GM21723 (cell line): ENCODE data around the gene FKRP.
"Not testable (repeated sequence)": the region's sequence is repeated elsewhere in the genome, so short reads cannot be mapped to it uniquely, and the experiment has no call there.

Experiments
- ATAC-seq: cut with Tn5 transposase; IDR thresholded peaks from one replicate; pipeline ENCODE4 v1.9.1; 2021; ENCODE audit warnings: mild to moderate bottlenecking, moderate library complexity; ENCODE audit not compliant: unreplicated experiment

Gene FKRP

DNA sequence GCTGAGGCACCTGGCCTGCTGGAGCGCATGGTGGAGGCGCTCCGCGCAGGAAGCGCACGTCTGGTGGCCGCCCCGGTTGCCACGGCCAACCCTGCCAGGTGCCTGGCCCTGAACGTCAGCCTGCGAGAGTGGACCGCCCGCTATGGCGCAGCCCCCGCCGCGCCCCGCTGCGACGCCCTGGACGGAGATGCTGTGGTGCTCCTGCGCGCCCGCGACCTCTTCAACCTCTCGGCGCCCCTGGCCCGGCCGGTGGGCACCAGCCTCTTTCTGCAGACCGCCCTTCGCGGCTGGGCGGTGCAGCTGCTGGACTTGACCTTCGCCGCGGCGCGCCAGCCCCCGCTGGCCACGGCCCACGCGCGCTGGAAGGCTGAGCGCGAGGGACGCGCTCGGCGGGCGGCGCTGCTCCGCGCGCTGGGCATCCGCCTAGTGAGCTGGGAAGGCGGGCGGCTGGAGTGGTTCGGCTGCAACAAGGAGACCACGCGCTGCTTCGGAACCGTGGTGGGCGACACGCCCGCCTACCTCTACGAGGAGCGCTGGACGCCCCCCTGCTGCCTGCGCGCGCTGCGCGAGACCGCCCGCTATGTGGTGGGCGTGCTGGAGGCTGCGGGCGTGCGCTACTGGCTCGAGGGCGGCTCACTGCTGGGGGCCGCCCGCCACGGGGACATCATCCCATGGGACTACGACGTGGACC, 10.1 kb downstream of the FKRP start:
- no peak for ATAC-seq

DNA sequence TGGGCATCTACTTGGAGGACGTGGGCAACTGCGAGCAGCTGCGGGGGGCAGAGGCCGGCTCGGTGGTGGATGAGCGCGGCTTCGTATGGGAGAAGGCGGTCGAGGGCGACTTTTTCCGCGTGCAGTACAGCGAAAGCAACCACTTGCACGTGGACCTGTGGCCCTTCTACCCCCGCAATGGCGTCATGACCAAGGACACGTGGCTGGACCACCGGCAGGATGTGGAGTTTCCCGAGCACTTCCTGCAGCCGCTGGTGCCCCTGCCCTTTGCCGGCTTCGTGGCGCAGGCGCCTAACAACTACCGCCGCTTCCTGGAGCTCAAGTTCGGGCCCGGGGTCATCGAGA, 10.7 kb downstream of the FKRP start:
- no peak for ATAC-seq

DNA sequence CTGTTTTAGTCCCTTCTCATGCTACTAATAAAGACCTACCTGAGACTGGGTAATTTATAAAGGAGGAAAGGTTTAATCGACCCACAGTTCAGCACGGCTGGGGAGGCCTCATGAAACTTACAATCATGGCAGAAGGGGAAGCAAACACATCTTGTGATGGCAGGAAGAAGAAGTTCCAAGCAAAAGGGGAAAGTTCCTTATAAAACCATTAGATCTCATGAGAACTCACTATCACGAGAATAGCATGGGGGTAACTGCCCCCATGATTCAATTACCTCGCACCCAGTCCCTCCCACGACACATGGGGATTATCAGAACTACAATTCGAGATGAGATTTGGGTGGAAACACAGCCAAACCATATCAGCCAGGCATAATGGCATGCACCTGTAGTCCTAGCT, 13.3 kb downstream of the FKRP start:
- ATAC-seq, result no peak

DNA sequence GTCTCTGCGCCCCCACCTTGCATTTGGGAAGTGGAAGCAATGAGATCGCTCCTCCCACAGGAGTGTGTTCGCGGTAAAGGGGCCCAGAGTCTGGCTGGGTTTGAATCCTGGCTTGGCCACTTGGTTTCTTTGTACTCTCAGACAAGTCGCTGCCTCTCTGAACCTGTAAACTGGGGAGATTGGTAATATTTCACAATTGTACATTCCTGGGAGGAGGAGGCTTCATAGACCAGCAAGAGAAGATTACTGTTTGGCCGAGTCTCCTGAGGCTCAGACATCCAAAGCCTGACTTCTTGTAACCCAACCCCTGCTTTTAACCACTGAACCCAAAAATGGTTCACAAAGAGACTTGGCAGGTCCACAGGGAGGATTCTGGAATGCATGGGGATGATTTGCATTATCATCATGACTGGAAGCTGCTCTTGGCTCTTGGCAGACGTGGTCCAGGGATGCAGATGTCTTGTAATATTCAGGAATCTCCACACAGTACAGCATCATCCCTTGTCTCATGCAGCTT, 14.0 kb downstream of the FKRP start:
- ATAC-seq, result no peak

DNA sequence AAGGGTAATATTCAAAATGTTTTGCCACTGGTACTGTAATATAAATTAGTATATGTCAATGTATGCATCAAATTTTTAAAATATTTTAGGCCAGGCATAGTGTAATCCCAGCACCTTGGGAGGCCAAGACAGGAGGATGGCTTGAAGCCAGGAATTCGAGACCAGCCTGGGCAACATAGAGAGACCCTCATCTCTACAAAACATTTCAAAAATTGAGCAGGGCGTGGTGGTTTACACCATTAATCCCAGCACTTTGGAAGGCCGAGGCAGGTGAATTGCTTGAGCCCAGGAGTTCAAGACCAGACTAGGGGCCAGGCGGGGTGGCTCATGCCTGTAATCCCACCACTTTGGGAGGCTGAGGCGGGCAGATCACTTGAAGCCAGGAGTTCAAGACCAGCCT, 14.5 kb downstream of the FKRP start:
- ATAC-seq, result no peak

DNA sequence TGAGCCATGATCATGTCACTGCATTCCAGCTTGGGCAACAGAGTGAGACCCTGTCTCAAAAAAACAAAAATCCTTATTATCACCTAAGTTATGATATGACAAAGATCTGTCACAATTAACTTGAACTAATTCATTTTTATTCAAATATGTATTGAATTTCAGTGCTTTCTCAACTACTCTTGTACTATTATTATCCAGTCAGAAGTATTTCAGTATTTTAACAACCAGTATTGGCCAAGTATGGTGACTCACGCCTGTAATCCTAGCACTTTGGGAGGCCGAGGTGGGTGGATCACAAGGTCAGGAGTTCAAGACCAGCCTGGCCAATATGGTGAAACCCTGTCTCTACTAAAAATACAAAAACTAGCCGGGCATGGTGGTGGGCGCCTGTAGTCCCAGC, 15.0 kb downstream of the FKRP start:
- not testable (repeated sequence) for ATAC-seq

DNA sequence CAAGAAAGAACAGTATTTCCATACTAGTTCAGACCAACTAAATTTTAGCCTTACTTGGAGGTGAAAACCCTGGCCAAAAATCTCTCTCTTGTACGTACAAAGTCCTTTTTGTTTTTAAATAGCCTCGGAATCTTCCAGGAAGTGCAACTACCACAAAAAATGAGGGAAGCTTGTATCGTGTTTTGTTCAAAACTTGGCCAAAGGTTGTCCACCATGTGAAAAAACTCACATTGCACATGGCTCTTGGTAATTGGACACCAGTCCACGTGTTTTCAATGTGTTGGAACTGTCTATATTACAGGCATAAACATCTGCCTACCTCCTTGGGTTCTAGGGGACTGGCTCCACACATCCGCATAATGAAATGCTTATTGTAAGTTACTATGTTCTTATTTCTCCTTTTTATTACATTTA, 15.6 kb downstream of the FKRP start:
- no peak for ATAC-seq

DNA sequence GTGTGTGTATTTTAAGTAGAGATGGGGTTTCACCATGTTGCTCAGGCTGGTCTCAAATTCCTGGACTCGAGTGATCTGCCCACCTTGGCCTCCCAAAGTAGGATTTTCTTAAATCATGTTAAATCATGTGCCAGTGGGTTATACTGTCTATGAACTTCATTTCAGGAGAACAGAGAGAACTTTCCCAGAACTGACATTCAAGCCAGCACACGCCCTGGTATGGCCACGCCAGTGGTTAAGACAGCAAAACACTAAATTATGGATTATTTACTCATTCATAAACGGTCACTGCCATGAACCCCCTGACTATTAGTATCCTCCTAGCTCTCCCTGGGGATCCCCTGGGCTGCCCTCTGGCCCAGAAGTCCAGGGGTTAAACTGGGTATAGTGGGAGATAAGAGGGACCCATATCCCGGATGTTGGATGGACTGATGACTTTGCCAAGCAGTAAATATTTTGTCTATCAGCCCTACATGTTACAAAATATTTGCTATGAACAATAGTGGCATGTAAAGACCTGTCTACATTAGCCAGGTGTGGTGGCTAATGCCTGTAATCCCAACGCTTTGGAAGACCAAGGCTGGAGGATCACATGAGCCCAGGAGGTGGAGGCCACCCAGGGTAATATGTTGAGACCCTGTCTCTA, 16.5 kb downstream of the FKRP start:
- ATAC-seq, result no peak

DNA sequence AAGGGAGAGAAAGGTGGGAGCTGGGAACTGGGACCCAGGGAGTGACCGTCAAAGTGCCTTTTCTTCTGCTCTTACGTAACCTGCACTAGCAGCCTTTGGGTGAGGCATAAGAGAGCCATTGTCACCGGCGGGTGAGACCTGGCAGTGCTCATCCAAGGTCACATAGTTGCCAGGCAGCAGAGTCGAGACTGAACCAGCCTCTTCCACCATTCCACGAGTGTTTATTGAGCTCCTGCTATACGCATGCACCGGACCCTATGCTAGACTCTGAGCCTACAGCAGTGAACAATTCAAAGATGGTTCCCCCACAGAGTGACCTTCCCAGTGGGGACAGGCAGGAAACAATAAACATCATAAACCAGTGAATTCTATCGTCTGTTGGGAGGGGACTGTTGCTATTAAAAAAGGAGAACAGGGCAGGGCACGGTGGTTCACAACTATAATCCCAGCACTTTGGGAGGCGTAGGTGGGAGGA, 19.0 kb downstream of the FKRP start:
- ATAC-seq, result no peak

DNA sequence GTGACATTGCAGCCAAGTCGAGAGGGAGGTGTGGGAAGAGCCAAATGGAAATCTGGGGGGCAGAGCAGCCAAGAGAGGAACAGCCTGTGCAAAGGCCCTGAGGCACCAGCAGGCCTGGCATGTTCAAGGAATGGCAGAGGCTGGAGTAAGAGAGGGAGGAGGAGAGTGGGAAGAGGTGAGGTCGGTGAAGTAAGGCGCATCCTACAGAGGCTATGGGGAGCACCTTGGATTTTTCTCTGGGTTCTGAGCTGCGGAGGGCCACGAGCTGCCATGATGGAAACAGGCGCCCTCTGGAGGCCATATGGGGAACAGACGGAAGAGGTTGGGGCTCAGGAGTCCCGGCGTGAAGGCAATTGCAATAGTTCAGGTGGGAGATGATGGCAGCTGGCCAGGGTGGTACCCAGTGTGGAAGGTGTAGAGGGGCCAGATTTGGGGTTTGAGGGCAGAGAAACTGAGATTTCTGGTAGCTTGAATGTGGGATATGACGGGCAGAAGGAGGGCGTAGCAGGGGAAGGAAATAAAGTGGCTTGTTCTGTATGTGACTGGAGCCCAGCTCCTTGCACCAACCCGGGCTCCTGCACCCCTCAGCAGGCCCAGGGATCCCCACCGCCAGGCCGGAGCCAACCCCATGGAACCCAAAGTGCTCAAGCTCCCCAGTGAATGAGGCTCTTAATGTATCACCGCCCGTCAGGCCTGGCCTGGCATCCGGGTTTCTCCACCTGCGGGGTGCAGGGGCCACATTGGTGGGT, 20.9 kb downstream of the FKRP start:
- no peak for ATAC-seq

DNA sequence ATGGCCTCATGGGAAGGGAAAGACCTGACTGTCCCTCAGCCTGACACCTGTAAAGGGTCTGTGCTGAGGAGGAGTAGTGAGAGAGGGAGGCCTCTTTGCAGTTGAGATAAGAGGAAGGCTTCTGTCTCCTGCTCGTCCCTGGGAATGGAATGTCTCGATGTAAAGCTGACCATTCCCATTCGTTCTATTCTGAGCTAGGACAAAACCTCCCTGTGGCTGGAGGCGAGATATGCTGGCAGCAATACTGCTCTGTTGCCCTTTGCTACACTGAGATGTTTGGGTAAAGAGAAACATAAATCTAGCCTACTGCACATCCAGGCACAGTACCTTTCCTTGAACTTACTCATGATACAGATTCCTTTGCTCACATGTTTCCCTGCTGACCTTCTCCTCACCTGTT, 22.9 kb downstream of the FKRP start:
- not testable (repeated sequence) for ATAC-seq

DNA sequence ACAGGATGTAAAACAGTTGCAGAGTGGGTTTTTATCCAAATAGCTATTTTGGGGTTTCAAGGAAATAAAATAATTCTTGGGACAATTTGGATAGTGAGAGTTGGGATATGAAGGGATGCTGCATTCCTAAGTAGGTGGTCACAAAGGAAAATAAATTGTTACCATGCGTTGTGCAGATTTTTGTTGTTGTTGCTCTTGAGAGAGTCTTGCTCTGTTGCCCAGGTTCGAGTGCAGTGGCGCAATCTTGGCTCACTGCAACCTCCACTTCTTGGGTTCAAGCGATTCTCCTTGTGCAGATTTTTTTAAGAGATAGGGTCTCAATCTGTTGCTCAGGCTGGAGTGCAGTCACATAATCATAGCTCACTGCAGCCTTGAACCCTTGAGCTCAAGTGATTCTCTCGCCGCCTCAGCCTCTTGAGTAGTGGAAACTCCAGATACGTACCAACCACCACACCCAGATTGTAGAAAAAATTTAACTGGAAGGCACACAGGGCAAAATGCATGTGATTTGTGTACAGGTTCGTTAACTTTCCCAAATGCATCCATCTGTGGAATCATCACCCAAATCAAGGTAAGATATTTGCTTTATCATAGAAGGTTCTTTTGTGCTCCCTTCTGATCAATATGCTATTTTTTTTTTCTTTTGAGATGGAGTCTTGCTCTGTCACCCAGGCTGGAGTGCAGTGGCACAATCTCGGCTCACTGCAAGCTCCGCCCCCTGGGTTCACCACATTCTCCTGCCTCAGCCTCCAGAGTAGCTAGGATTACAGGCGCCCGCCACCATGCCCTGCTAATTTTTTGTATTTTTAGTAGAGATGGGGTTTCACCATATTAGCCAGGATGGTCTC, 26.5 kb downstream of the FKRP start:
- ATAC-seq, result no peak

DNA sequence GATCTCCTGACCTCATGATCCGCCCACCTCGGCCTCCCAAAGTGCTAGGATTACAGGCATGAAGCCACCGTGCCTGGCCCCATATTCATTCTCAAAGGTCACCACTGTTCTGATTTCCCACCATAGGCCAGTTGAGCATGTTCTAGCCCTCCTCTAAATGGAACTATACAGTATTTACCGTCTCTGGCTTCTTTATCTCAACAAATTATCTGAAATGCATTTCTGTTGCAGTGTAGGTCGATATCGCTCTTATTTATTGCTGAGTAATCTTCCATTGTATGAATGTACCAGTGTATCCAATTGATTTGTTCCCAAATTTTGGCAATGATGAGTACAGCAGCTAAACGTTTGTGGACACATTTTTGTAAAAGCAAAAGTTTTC, 27.2 kb downstream of the FKRP start:
- ATAC-seq, result no peak

DNA sequence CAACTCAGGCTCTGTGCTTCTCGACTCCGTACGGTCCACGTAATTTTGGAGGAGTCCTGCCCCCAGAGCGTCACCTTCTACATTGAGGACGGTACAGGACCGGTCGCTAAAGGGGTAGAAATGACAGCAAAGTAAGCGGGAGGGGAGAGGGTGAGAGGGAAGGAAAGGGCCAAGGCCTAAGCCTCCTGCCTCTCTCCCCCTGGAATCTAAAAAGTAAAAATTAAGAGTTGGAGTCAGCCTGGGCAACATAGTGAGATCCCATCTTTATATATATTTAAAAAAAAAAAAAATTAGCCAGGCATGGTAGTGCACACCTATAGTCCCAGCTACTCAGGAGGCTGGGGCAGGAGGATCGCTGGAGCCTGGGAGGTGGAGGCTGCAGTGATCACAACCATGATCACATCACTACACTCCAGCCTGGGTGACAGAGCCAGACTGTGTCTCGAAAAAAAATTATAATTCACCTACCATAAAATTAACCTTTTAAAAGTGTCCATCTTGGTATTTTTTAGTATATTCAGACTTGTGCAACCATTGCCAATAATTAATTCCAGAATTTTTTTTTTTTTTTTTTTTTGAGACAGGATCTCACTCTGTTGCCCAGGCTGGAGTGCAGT, 29.9 kb downstream of the FKRP start:
- ATAC-seq, result no peak

DNA sequence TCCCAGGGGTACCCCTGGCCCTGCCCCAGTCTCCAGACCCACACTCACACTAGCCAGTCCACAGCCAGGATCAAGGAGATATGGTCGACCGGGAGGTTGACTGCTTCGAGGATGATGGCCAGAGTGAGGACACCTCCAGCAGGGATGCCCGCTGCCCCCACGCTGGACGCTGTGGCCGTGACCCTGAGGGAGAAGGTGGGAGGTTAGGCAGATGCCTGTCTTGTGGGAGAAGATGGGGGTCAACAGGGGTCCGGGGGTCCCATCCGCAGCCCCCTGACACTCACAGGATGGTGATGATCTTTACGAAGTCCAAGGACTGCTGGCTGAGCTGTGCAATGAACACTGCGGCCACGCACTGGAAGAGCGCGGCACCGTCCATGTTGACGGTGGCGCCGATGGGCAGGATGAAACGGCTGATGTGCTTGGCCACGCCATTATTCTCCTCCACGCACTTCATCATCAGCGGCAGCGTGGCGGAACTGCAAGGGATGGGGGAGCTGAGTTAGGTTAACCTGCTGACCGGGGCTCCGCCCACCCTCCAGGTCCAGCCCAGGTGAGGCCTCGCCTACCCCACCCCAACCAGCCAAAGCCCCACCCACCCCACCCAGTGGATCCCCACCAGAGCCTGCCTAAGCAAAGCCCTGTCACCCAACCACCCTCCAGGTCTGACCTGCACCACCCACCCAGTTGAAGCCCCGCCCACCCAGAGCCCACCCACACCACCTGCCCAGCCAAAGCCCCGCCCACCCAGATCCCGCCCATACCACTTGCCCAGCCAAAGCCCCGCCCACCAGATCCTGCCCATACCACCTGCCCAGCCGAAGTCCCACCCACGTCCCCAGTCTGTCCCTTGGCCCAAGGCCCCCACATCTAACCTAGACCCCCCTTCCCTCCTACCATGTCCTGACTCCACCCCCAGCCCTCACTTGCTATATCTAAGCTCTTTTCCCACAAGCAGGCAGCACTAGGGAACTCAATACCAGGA, 31.4 kb downstream of the FKRP start:
- no peak for ATAC-seq

DNA sequence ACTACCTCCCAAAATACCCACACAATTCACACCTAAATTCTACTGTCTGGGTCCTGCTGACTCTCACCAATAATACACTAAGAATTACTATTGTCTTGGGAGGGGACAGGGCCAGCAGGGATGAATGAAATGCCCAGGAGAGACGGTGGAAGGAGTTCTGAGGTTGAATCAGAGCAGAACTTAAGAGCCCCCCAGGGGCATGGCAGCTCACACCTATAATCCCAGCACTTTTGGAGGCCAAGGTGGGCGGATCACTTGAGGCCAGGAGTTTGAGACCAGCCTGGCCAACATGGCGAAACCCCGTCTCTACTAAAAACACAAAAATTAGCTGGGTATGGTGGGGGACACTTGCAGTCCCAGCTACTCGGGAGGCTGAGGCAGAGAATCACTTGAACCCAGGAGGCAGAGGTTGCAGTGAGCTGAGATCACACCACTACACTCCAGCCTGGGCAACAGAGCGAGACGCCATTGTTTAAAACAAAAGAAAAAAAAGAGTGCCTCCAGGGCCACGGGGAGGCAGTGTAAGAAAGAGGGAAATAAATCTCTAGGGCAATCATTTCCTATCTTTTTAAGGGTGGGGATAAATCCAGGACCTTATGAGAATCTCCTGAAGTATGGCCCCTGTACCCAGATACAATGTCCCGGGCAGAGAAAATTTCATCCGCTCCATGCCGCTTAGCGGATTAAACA, 32.2 kb downstream of the FKRP start:
- not testable (repeated sequence) for ATAC-seq

DNA sequence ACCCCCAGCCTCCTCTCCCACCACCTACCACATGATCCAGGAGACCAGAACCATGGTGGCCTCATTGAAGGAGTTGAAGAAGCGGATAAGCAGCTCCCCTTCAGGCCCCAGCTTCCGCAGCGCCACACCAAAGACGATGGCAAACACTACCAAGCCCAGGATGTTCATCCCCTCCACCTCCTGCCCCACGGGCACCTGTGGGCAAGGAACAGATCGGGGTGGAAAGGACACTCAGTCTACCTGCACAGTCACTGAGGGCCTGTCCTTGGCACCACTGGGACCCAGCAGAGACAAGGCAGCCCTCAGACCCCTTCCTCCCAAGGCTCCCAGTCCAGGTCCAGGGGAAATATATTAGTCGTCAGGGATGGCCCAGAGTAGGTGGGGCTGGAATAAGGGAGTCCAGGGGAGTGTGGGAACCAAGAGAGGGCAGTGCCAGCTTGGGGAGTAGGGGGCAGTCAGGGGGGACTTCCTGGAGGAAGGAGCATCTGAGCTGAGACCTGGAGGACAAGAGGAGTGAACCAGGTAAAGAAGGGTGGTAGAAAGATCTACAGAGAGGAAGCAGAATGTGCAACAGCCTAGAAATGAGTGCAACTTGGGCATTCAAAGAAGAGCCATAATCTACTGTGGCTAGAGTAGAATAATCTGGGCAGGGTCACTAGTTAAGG, 36.6 kb downstream of the FKRP start:
- no peak for ATAC-seq

DNA sequence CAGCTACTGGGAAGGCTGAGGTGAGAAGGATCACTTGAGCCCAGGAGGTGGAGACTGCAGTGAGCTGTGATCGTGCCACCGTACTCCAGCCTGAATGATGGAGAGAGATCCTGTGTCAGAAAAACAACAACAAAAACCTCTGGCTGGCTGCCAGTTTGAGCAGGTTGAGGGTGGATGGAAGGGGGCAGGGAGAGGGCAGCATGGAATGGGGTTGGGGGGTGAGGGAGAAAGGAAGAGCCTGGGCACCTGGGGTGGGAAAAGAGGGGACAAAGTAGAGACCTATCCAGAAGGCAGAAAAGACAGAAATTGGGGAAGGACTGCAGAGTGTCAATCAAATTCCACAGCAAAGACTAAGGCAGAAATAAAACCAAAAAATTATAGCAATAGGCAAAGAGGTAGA, 37.8 kb downstream of the FKRP start:
- no peak for ATAC-seq
